ELR (cell line): ENCODE results near the gene ATG9A.
"Not testable (repeated sequence)": the region's sequence is repeated elsewhere in the genome, so short reads cannot be mapped to it uniquely, and the experiment has no call there.

Experiments
- DNase-seq: peaks from one replicate; pipeline ENCODE4 v3.0.0-alpha.2; 2015; ENCODE audit warnings: low read depth

Gene ATG9A, protein sequence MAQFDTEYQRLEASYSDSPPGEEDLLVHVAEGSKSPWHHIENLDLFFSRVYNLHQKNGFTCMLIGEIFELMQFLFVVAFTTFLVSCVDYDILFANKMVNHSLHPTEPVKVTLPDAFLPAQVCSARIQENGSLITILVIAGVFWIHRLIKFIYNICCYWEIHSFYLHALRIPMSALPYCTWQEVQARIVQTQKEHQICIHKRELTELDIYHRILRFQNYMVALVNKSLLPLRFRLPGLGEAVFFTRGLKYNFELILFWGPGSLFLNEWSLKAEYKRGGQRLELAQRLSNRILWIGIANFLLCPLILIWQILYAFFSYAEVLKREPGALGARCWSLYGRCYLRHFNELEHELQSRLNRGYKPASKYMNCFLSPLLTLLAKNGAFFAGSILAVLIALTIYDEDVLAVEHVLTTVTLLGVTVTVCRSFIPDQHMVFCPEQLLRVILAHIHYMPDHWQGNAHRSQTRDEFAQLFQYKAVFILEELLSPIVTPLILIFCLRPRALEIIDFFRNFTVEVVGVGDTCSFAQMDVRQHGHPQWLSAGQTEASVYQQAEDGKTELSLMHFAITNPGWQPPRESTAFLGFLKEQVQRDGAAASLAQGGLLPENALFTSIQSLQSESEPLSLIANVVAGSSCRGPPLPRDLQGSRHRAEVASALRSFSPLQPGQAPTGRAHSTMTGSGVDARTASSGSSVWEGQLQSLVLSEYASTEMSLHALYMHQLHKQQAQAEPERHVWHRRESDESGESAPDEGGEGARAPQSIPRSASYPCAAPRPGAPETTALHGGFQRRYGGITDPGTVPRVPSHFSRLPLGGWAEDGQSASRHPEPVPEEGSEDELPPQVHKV

DNA sequence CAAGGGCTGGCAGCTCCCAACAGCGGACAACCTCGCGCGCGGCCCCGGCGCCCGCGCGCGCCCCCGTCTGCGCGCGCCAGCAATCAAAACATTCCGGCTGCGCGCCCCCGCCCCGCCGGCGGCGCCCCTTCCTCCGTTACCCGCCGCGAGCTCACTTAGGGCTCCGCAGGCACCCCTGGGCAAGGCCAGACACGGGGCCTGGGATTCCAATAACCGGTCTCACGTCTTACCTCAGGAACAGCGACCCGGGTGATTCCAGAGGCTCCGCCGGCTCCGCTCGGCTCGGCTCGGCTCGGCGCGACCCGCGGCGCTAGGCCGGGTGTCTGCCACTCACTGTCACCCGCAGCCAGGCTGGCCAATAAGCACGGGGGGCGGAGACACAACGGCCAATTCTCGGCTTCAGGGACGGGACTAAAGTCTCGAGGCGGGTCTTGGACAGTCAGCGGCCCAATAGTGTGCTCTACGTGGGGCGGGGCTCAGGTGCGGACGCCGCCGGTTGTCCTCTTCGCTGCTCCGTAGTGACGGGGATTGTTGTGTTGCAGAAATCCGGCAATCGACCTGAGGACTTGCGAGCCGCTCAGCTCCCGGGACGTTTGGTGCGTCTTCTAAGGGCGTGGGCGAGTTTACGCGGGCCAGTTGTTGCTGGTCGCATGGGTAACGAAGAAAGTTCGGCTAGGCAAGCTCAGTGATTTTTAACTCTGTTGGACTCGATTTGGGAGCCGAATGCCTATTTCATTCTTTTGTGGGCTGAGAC is at the start of gene ATG9A, which contains the start of gene ANKZF1:
Gene ATG9A, minus strand, starts transcription at position 332 of the 754 bp plus-strand sequence. CDS start 1,612 bp downstream, outside the sequence.
Gene ANKZF1, plus strand, starts transcription at position 502 of the 754 bp plus-strand sequence. CDS start 452 bp downstream, outside the sequence.
- DNase-seq: peak; percentile 100

DNA sequence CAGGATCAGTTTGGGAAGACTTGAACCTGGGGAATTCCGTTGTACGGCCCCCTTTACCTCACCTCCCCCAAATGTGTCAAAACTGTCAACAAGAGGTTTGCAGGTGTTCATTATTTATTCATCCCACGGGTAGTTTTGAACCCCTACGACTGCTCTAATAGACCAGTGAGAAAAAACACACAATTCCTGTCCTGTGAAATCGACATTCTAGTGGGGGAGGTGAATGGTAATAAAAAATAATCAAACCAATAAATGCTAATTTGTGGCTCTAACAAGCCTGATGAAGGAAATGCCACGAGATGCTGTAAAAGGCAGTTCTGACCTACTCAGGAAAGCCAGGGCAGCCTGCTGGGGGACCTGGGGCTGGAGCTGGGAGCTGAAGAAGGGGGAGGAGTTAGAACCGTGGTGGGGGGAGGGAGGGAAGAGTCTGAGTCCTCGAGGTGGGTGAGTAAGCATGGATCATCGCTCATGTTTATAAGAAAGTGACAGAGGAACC is 49.3 kb upstream of the ATG9A start:
- no peak for DNase-seq

DNA sequence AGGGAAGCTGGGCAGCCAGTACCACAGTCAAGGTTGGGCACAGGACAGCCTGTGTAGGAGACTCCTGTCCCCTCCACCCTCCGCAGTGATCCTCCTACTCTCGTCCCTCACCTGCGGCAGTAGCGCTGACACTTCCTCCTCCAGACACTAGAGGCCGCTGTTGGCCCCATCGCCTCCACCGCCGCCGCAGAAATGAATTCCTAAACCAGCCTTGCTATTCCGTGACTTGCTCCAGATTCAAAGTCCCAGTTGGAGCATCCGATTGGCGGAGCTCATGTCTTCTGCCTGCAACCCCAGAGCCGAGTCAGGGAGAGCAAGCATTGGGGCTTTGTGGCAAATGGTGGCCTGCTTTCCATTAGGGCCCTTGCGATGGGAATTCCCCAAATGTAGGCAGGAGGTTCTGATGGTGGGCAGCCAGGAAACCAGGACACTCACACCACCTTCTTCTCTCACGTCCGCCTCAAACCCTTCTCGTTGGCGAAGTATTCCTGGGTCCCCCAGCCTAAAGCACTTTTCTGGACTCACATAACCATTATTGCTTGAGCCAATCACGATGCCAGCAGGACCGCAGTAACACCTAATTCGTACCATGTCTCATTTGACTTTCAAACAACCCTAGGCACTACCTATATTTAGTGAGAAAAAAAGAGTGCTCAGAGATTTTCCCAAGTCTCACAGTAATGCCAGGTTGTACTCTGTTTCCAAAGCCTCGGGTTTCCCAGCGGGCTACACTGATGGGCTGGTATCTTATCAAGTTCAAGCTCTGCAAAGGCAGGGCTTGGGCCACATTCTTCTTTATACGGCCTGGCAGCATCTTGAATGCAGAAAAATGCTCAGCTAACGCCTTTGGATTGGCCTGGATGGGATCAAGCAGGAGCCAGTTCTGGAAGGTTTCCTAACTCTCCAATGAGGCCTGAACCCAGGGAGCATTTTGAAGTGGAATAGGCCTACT is 48.5 kb upstream of the ATG9A start:
- DNase-seq: peak; percentile 84

DNA sequence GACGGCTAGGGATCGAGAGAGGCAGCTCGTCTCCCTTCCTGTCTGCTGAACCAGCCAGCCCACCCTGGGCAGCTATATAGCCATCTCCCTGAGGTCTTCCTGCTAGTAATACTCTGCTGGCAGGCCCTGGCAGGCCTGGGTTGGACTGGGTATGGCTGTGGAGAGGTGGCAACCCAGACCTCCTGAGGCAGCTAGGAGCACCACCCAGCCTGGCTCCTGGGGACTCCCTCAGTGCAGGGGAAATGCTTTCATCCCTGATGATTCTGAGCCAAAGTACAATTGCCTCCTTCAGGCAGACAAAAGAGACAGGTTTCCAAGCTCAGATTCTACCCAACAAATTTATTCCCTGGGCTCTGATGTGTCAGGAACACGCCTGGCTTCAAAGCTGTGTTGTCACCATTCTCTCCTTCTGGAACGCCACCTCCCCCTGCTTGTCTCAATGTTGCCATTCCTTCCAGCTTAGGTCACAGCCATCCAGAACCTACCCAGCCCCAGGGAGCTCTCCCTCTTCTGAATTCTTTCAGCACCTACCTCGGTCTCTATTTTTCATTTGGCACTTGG is 45.0 kb upstream of the ATG9A start:
- DNase-seq: peak; percentile 84

DNA sequence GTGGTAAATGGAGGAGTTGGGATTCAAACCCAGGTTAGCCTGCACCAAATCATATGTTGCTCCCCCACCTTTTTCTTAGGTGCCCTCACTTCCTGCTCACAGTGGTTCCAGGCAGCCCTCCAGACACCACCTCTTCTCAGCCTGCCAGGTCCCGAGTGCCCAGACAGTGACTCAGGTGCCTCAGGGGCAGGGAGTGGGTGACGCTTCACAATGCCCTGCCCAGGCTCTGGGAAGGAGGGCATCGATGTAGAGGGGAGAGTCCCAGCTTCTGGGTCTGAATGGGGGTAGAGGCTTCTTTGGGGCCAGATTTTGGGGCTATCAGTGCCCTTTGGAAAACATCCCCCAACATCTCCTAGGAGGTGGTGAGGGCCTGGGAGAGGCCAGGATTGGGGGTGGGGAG is 44.5 kb upstream of the ATG9A start:
- DNase-seq: peak; percentile 76

DNA sequence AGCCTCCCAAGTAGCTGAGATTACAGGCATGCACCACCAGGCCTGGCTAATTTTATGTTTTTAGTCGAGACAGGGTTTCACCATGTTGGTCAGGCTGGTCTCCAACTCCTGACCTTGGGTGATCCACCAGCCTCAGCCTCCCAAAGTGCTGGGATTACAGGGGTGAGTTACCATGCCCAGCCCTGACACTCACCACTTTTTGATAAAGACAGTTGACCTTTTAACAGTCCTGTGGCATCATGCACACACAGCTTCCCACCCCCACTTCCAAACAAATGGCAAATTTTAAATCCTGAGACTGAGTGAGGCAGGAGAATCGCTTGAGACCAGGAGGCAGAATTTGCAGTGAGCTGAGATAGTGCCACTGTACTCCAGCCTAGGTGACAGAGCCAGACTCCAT is 43.6 kb upstream of the ATG9A start:
- DNase-seq: no peak

DNA sequence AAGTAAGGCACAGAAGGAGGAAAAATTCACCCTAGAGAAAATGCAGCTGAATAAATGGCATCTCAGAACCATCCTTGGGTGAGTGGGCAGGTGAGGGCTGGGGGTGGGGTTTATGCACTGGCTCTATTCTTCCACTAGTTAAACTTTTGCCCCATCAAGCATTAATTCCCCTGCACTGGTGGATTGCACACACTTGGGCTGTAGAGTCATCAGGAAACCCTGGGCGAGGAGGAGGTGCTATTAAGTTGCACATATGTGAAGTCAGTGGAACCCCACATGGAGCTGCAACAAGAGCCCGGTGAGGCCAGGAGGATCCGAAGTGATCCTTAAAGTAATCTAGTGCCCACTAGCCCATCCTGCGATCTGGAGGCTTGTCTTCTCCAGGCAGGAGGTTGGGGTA is 42.9 kb upstream of the ATG9A start:
- no peak for DNase-seq

DNA sequence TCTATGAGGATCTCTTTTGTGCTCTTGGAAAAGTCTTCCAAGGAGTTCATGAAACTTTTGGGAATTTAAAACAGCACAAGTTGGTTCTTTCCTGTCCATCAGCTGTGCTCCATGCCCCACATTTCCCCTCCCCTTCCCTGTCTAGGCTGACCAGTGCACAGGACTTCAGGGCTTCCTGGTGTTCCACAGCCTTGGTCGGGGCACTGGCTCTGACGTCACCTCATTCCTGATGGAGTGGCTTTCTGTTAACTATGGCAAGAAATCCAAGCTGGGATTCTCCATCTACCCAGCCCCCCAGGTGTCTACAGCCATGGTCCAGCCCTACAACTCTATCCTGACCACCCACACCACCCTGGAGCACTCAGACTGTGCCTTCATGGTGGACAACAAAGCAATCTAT is 41.6 kb upstream of the ATG9A start:
- DNase-seq: no peak

DNA sequence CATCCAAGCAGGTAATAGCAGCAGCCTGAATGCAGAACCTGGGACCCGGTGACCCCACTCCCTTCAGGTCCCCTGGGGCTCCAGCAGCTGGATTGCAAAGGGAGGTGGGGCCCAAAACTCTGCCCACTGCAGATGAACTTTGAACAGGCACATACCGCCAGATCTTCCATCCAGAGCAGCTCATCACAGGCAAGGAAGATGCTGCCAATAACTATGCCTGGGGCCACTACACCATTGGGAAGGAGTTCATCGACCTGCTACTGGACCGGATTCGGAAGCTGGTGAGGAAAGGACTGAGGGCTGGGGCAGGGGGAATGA is 40.6 kb upstream of the ATG9A start:
- DNase-seq: no peak

DNA sequence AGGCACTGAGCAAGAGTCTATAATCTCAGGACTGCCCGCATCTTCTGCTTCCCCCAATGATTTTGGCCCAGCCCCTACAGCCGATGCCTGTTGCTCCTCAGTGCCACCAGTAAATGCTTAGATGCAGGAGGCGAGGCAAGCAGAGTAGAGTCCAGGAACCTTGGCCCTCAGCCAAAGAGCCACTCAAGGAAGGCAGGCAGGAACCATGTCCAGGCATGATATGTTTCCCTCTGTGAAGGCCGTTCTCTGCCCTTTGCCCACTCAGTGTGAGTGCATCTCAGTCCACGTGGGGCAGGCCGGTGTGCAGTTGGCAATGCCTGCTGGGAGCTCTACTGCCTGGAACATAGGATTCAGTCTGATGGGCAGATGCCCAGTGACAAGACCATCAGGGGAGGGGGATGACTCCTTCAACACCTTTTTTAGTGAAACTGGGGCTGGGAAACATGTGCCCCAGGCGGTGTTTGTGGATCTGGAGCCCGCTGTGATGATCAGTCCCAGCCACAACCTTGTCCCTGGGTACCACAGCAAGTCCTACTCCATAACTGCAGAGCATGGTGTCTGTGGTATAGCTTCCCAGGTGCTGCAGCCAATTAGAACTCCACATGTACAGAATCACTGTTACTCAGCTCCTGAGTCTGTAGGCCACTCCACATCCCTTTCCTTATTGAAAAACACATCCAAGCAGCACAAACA is 40.1 kb upstream of the ATG9A start:
- DNase-seq: no peak

DNA sequence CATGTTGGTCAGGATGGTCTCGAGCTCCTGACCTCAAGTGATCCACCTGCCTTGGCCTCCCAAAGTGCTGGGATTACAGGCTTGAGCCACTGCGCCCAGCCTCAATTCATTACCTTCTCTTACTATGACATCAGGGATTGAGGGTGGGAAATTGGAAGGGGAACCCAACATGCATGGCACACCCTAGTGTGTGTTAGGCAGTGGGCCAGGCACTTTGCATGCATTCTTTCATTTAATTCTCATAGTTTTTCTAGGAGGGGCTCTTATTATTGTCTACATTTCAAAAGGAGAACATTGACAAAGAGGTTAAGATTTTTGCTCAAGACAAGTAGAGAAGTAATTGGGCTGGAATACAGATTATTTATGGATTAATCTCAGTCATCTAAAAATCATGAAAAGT is 38.9 kb upstream of the ATG9A start:
- DNase-seq: no peak

DNA sequence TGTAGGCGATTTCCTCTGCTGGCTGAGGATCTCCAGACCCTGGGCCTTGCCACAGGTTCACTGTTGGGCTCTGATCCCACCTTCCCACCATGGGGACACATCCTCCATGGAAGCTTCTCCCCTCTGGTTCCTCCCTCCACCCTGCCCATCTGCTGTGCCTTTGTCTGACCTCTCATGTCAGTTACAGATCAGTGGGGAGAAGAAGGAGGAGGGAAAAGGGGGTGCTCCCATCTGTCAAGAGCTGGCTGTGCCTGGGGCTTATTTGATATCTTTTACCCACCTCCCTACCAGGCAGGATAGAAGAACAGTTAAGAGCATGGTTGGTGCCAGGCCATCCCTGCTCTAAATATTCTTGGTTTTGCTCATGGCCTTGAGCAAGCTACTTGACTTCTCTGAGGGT is 37.5 kb upstream of the ATG9A start:
- DNase-seq: no peak

DNA sequence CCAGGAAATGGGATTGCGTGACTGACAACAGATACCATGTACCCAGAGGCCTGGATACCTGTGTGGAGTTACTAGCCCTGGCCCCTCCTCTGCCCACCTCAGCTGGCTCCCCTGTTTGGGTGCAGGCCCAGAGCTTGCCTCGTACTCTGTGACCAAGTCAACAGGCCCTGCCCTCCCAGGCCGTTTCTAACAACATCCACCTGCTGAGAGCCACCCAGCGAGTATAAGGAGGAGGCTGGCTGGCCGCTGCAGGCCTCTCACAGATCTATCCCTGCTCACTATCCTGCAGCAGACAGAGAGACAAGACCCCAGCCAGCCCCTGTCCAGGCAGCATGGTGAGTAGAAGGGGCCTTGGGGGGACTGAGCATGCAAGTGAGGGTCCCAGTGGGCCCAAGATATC is 36.8 kb upstream of the ATG9A start:
- no peak for DNase-seq

DNA sequence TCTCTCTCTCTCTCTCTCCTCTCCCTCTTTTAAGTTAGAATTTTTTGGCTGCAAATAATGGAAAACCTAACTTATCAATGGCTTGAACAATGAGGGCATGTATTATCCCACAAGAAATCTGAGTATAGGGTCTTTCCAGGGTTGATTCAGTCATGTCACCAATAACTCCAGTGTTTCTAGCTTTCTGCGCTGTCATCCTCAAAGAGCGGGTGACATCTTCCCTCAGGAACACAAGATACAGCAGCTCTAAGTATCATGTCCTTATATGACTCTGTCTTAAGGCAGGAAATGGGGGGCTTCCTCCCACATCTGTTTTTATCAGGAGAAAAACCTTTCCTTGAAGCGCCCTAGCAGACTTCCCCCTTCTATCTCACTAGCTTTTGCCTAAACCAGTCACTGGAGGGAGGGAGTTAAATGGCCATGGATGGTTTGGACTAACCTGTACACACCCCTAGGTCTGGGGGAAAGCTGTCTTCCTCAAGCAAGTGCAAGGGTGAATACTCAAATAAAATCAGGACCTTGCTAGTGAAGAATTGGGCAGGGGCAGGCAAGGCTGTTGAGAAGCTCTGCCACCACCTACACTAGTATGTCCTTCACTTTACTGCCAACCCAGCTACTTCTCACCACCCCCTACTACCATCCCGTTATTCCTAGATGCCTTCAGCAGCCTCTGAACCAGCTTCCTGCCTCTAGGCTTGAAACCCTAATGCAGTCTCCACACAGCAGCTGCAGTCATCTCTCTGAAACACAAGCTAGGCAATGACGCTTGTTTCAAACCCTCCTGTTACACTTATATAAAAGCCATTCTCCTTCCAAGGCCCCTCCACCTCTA is 31.8 kb upstream of the ATG9A start:
- no peak for DNase-seq

DNA sequence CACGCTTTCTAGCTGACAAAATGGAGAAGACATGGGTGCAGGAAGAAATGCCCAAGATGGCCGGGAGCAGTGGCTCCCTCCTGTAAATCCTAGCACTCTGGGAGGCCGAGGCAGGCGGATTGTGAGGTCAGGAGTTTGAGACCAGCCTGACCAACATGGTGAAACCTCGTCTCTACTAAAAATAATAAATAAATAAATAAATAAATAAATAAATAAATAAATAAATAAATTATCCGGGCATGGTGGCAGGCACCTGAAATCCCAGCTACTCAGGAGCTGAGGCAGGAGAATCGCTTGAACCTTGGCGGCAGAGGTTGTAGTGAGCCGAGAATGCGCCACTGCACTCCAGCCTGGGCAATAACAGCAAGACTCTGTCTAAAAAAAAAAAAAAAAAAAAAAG is 29.5 kb upstream of the ATG9A start:
- not testable (repeated sequence) for DNase-seq

DNA sequence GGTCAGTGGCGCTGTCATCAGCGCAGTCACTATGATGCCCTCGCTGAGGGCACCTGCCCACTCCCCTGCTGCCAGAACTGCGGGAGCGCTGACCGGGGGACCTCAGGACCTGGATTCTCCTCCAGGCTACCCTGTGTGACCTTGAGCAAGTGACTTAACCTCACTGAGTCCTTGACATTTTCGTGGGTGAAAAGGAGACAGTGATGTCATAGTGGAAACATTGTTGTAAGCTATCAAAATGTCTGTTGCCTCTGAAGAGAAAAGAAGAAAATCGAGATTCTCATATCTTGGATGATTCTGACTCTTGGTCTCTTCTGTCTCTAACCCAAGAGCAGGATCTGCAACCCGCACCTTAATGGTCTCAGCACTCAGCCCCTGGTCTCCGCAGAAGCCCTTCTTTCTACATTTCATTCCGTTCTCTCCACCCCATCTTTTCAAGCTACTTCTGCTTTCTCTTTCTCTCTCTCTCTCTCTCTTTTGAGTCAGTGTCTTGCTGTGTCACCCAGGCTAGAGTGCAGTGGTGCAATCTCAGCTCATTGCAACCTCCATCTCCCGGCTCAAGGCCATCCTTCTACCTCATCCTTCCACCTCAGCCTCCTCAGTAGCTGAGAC is 25.3 kb upstream of the ATG9A start:
- DNase-seq: peak; percentile 16

DNA sequence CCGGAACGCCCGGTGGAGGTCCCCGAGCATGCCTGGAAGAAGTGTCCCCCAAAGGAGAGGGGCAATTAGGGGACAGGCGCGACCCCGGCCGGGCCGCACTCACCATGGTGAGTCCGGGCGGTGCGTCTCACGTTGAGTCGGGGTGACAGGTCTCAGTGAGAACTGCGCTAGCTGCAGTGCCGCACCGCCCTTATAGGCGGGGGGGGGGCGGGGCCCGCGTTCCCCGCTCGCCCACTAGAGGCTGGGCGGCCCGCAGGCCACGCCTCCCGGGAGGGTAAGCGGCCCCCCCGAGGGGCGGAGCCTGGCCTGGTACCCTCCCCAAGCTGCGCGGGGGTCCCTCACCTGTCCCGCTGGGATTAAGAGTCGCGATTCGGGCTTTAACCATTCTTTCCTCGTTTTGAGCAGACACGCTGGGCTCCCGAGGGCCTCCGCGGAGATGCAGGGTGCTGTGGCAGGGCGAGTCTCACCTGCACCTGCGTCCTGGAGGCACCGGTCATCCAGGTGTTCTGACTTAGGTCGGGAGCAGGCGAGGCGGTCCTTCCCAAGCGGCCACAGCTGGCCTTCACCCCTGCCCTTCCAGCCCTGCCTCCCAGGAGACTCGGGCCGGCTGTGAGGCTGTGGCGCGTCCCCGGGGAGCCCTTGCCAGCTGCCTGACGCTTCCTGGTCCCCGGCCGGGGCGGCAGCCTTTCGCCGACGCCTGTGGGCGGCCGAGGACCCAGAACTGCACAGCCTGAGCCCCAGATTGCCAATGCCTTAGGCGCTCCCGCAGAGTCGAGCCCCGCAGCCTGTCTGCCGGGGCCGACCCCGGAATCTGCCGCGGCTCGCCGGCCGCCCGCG is 24.5 kb upstream of the ATG9A start, which contains the start of gene TUBA4A:
Gene TUBA4A, minus strand, starts transcription at position 166 of the 837 bp plus-strand sequence. Its CDS starts 60 bp downstream, at position 106.
- peak; percentile 68 for DNase-seq
